ENCODE data around the gene VEPH1. TPM values are rescaled to one million over a fixed set of nuclear protein-coding genes. Genes with fewer than 3 reads are reported as not detected.

Gene VEPH1
- total RNA-seq, 2 donors from 2014 or later, result 11.8 to 17.1 TPM

GRCh38 chr3:157268026-157268425, 235.2 kb downstream of the VEPH1 start:
- Histone ChIP-seq H3K27me3 (ENCODE audit: control insufficient read depth, insufficient read depth, low read length, poor library complexity, severe bottlenecking) (no peaks in the 10 kb centered on the region), H3K9ac (ENCODE audit: extremely low read depth, low read length, poor library complexity, severe bottlenecking) (no peak overlapping the region), H3K4me3 (ENCODE audit: low read length) (no peak overlapping the region), H3K9me3 (ENCODE audit: control insufficient read depth, low read length) (no peaks in the 10 kb centered on the region), H3K36me3 (ENCODE audit: control insufficient read depth, insufficient read depth, low read length) (no peaks in the 10 kb centered on the region), H3K27ac (ENCODE audit: low read depth, low read length) (no peak overlapping the region), H3K4me1 (ENCODE audit: control insufficient read depth, insufficient read depth, low read length) (no peaks in the 10 kb centered on the region)
- no peak for DNase-seq
- Mint-ChIP-seq H3K9me3 (no peaks in the 10 kb centered on the region), H3K4me1 (peaks cover under 1% of the 10 kb centered on the region), H3K4me3 (no peak overlapping the region), H3K27ac (no peak overlapping the region), H3K36me3 (ENCODE audit: low read depth) (no peaks in the 10 kb centered on the region), H3K27me3 (ENCODE audit: insufficient read depth) (no peaks in the 10 kb centered on the region)
- 89% methylated on average over 2 of the region's 2 CpGs; no CpG with 5 or more reads in 1 of the 2 experiments for WGBS, 2 experiments (ENCODE audit: insufficient coverage in 1 of 2, insufficient read length in 1 of 2)
- no peak for TF ChIP-seq CTCF (conservative IDR thresholded peaks at IDR 0.05)

GRCh38 chr3:157265931-157266330, 237.3 kb downstream of the VEPH1 start:
- Mint-ChIP-seq H3K36me3 (ENCODE audit: low read depth) (no peaks in the 10 kb centered on the region), H3K9me3 (no peaks in the 10 kb centered on the region), H3K4me1 (peaks cover 7% of the 10 kb centered on the region), H3K4me3 (no peak overlapping the region), H3K27me3 (ENCODE audit: insufficient read depth) (no peaks in the 10 kb centered on the region), H3K27ac (no peak overlapping the region)
- H3K36me3 ChIP-seq (ENCODE audit: control insufficient read depth, insufficient read depth, low read length), result no peaks in the 10 kb centered on the region
- no peaks in the 10 kb centered on the region for H3K27me3 ChIP-seq (ENCODE audit: control insufficient read depth, insufficient read depth, low read length, poor library complexity, severe bottlenecking)
- DNase-seq, result no peak
- no peak overlapping the region for H3K4me3 ChIP-seq (ENCODE audit: low read length)
- no peaks in the 10 kb centered on the region for H3K4me1 ChIP-seq (ENCODE audit: control insufficient read depth, insufficient read depth, low read length)
- WGBS, 2 experiments (ENCODE audit: insufficient coverage in 1 of 2, insufficient read length in 1 of 2), result 98 to 100% methylated on average over 1 of the region's 1 CpG
- no peak overlapping the region for H3K9ac ChIP-seq (ENCODE audit: extremely low read depth, low read length, poor library complexity, severe bottlenecking)
- H3K27ac ChIP-seq (ENCODE audit: low read depth, low read length), result no peak overlapping the region
- no peak for TF ChIP-seq CTCF (conservative IDR thresholded peaks at IDR 0.05)
- no peaks in the 10 kb centered on the region for H3K9me3 ChIP-seq (ENCODE audit: control insufficient read depth, low read length)

- no peak overlapping the region for H3K4me3 Mint-ChIP-seq
- peaks cover 7% of the 10 kb centered on the region for H3K4me1 Mint-ChIP-seq
- H3K27ac ChIP-seq (ENCODE audit: low read depth, low read length), result no peak overlapping the region
- H3K27ac Mint-ChIP-seq, result no peak overlapping the region
- H3K9ac ChIP-seq (ENCODE audit: extremely low read depth, low read length, poor library complexity, severe bottlenecking), result no peak overlapping the region
- DNase-seq, result no peak
- H3K36me3 ChIP-seq (ENCODE audit: control insufficient read depth, insufficient read depth, low read length), result no peaks in the 10 kb centered on the region
- WGBS, 2 experiments (ENCODE audit: insufficient coverage in 1 of 2, insufficient read length in 1 of 2), result 87% methylated on average over 1 of the region's 1 CpG; no CpG with 5 or more reads in 1 of the 2 experiments
- peaks cover 4% of the 10 kb centered on the region for H3K4me1 ChIP-seq (ENCODE audit: control insufficient read depth, insufficient read depth, low read length)
- H3K27me3 ChIP-seq (ENCODE audit: control insufficient read depth, insufficient read depth, low read length, poor library complexity, severe bottlenecking), result no peaks in the 10 kb centered on the region
- H3K4me3 ChIP-seq (ENCODE audit: low read length), result no peak overlapping the region
- no peaks in the 10 kb centered on the region for H3K9me3 Mint-ChIP-seq
- TF ChIP-seq CTCF (conservative IDR thresholded peaks at IDR 0.05), result no peak
- H3K36me3 Mint-ChIP-seq (ENCODE audit: low read depth), result no peaks in the 10 kb centered on the region
- H3K9me3 ChIP-seq (ENCODE audit: control insufficient read depth, low read length), result no peaks in the 10 kb centered on the region
- H3K27me3 Mint-ChIP-seq (ENCODE audit: insufficient read depth), result no peaks in the 10 kb centered on the region
These were observed 240.2 kb downstream of the VEPH1 start for GRCh38 chr3:157263027-157263426.
